ENCODE data around the gene BAIAP3.

BAIAP3 gene

DNA sequence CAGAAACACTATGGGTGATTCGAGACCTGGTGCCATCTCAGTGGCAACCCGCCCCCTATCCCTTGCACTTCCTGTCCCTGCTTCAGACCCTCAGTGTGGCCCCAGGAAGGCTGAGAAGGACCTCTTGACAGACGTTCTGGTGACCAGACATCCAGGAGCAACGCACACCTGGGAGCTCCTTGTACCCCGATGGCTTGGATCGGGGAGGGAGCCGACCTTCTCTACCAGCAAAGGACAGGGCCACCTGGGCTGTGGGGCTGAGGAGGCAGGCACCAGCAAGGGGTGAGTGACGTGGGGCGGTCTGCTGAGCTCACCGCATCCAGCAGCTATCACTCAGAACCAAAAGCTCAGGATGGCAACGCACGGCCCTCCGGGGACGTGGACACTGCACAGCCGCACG is 53.9 kb downstream of the BAIAP3 start:
- FAIRE-seq, result no peak

DNA sequence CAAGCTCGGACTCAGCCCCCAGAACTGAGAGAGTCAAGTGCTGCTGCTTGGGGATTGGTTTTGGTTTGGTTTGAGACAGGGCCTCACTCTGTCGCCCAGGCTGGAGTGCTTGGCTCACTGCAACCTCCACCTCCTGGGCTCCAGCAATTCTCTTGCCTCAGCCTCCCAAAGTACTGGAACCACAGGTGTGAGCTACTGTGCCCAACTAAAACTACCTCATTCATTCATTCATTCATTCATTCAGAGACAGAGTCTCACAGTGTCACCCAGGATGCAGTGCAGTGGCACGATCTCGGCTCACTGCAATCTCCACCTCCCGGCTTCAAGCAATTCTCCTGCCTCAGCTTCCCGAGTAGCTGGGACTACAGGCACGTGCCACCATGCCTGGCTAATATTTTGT is 56.3 kb downstream of the BAIAP3 start:
- DNase-seq (ENCODE audit: low spot score) (no peak), FAIRE-seq (no peak)

More for the DNA sequence above, 53.9 kb downstream of the BAIAP3 start:
- no peak for DNase-seq (ENCODE audit: low spot score)

- FAIRE-seq (no peak), DNase-seq (ENCODE audit: low spot score) (no peak)
Observed at GRCh38 chr16:1390239-1390779, 56.9 kb downstream of the BAIAP3 start.

DNA sequence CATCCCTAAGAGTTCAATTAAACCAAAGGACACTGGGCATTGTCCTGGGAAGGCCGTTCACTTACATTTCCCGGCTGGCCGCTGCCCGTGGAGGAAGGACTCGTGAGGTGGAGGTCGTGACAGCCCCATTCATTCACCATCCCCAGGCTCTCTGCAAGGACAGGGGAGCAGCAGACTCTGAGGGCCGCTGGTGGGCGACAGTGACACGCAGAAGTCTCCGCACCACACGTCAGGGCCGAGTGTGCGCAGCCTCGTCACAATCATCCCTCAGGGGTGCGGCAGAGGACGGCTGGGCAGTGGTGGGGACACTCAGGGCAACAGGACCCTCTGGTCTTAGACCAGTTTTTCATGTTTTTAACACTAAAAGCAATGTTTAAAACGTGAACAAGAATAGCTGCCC is 59.4 kb downstream of the BAIAP3 start:
- FAIRE-seq (no peak), DNase-seq (ENCODE audit: low spot score) (no peak)

DNA sequence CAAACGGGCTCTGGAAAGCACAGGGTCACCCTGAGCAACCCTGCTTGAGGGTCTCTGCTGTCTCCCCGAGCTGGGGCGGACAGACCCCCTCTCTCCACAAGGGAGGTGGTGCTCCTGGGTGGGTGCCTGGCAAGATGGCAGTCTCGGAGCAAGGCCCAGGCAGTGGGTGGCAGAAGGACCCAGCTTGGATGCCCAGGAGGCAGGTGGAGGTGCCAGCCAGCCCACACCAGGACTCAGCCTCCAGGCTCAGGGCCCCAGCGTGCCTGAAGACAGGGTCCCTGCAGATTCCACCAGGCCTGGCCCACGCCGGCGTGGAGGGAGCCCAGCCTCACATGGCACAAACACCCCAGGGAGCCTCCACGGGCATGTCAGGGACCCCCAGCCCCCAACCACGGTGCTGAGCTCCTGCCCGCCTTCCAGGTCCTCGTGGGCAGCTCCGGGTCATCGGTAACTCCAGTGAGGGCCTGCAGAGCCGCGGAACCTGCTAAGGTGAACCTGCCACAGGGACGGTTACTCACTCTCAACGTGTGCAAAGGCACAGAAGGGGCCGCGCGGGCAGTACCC is 60.2 kb downstream of the BAIAP3 start:
- FAIRE-seq, result no peak

GRCh38 chr16:1394367-1394951 is 61.0 kb downstream of the BAIAP3 start:
- DNase-seq (ENCODE audit: low spot score) (no peak), FAIRE-seq (no peak)

More for the DNA sequence above, 60.2 kb downstream of the BAIAP3 start:
- DNase-seq (ENCODE audit: low spot score), result no peak

- DNase-seq (ENCODE audit: low spot score) (no peak), FAIRE-seq (no peak)
Observed at GRCh38 chr16:1395444-1396031, 62.1 kb downstream of the BAIAP3 start.

DNA sequence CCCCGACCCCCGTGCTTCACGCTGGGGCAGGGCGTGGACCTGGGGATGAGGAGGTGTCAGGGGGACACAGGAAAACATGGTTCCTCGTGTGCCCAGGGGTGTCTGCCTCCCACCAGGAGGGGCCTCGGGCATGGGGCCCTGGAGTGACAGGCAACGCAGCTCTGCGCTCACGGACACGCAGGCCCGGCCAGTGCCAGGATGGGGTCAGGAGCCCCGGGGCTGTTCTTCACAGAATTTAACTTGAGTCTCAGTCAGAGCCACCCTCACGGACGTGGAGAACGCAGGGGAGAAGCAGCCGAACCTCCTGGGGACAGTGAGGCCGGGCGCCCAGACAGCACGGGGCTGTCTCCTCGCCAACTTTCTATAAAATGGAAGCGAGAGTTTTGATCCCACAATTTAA is 64.3 kb downstream of the BAIAP3 start:
- no peak for DNase-seq (ENCODE audit: low spot score)
- no peak for FAIRE-seq

GRCh38 chr16:1398351-1398750 is 64.9 kb downstream of the BAIAP3 start:
- FAIRE-seq, result no peak
- DNase-seq (ENCODE audit: low spot score), result no peak

Data from RCC 7860 (cell line).